BE2C (cell line): ENCODE data around the gene POLR2J.

Experiments used
- DNase-seq: peaks from one replicate; pipeline ENCODE4 v3.0.0-alpha.2; 2020
- H3K27me3 ChIP-seq: fragments of 250-450 bp; sonication (Bioruptor Pico); 2 replicates; pipeline ENCODE4 v1.5.1; 2020; ENCODE audit warnings: mild to moderate bottlenecking
- H3K36me3 ChIP-seq: fragments of 250-450 bp; sonication (Bioruptor Pico); 2 replicates; pipeline ENCODE4 v1.5.1; 2020; ENCODE audit warnings: mild to moderate bottlenecking
- H3K4me1 ChIP-seq: fragments of 250-450 bp; sonication (Bioruptor Pico); 2 replicates; pipeline ENCODE4 v1.5.1; 2020
- H3K4me3 ChIP-seq: 2 replicates; pipeline ENCODE4 v1.5.1; 2011; ENCODE audit warnings: low read depth, low read length
- H3K9me3 ChIP-seq: fragments of 250-450 bp; sonication (Bioruptor Pico); 2 replicates; pipeline ENCODE4 v1.5.1; 2020
- TF ChIP-seq, protein P1 (sequence below): IDR thresholded peaks from 2 replicates; pipeline ENCODE4 v1.5.1; 2012; ENCODE audit warnings: mild to moderate bottlenecking, low read depth, low read length

POLR2J gene

GRCh38 chr7:102464577-102465280 lies 14.0 kb downstream of the POLR2J start, which contains the start of the genes ALKBH4 and LRWD1:
Gene ALKBH4, minus strand, starts transcription at chr7:102464863. Its CDS starts 27 bp downstream, at chr7:102464836.
Gene LRWD1, plus strand, starts transcription at chr7:102464984. Its CDS starts 97 bp downstream, at chr7:102465081.
- TF ChIP-seq, protein P1, sequence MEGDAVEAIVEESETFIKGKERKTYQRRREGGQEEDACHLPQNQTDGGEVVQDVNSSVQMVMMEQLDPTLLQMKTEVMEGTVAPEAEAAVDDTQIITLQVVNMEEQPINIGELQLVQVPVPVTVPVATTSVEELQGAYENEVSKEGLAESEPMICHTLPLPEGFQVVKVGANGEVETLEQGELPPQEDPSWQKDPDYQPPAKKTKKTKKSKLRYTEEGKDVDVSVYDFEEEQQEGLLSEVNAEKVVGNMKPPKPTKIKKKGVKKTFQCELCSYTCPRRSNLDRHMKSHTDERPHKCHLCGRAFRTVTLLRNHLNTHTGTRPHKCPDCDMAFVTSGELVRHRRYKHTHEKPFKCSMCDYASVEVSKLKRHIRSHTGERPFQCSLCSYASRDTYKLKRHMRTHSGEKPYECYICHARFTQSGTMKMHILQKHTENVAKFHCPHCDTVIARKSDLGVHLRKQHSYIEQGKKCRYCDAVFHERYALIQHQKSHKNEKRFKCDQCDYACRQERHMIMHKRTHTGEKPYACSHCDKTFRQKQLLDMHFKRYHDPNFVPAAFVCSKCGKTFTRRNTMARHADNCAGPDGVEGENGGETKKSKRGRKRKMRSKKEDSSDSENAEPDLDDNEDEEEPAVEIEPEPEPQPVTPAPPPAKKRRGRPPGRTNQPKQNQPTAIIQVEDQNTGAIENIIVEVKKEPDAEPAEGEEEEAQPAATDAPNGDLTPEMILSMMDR: no peak
- H3K4me1 ChIP-seq: peaks cover 10% of the 10 kb centered on the region
- H3K36me3 ChIP-seq: peaks cover 15% of the 10 kb centered on the region
- H3K4me3 ChIP-seq: peak within 1 kb of the TSS; percentile 100
- H3K9me3 ChIP-seq: no peaks in the 10 kb centered on the region
- H3K27me3 ChIP-seq: no peaks in the 10 kb centered on the region
- DNase-seq: peak; percentile 97

- Histone ChIP-seq H3K27me3 (no peaks in the 10 kb centered on the region), H3K36me3 (peaks cover 18% of the 10 kb centered on the region), H3K4me1 (peaks cover 8% of the 10 kb centered on the region), H3K9me3 (no peaks in the 10 kb centered on the region), H3K4me3 (peak overlapping the region; percentile 100)
- TF ChIP-seq, protein P1: no peak
- no peak for DNase-seq
Observed at GRCh38 chr7:102463841-102464576, 14.7 kb downstream of the POLR2J start.

GRCh38 chr7:102460467-102460866 lies 18.3 kb downstream of the POLR2J start:
- TF ChIP-seq, protein P1: no peak
- H3K4me3 ChIP-seq: no peak overlapping the region

DNA sequence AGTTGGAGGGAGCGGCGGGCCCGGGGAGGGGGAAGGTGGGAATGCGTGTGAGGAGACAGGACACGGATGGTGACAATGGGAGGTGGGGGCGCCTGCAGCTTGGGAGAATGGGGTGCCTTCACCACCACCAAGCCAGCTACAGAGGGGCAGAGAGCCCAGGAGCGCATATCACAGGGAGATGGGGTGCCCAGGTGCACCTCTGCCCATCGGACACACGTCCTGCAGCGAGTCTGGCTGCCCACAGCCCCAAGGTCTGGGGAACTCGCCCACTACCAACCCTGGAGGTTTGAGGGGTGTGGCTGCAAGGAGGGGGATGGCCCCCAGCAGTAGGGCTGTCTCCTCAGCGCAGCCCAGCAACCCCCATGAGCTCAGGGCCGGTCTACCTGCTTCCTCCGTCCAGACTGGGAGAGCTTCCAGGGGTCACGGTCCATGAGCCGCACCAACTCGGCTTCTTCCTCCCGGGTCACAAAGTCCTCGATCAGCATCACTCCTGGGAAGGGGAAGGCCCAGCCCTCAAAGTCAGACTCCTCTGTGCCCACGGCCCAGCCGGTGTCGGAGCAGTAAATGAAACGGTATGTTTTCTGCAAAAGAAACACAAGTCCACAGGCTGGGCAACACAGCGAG lies 19.4 kb downstream of the POLR2J start:
- Histone ChIP-seq H3K4me3 (no peak overlapping the region), H3K9me3 (no peaks in the 10 kb centered on the region), H3K27me3 (no peaks in the 10 kb centered on the region), H3K4me1 (no peaks in the 10 kb centered on the region), H3K36me3 (peaks cover 47% of the 10 kb centered on the region)
- TF ChIP-seq, protein P1: no peak
- DNase-seq: no peak

More at GRCh38 chr7:102460467-102460866, 18.3 kb downstream of the POLR2J start:
- DNase-seq: no peak
- H3K36me3 ChIP-seq: peaks cover 45% of the 10 kb centered on the region
- no peaks in the 10 kb centered on the region for H3K4me1 ChIP-seq
- no peaks in the 10 kb centered on the region for H3K9me3 ChIP-seq
- no peaks in the 10 kb centered on the region for H3K27me3 ChIP-seq

- H3K4me3 ChIP-seq: no peak overlapping the region
- no peak for DNase-seq
- H3K27me3 ChIP-seq: no peaks in the 10 kb centered on the region
- peaks cover 47% of the 10 kb centered on the region for H3K36me3 ChIP-seq
- TF ChIP-seq, protein P1: no peak
- H3K9me3 ChIP-seq: no peaks in the 10 kb centered on the region
- H3K4me1 ChIP-seq: no peaks in the 10 kb centered on the region
Observed at GRCh38 chr7:102457352-102457924, 21.3 kb downstream of the POLR2J start.
